H1 (cell line): Measurements from ENCODE around the gene UNC13D. TPM values are rescaled to one million over a fixed set of nuclear protein-coding genes. Genes with fewer than 3 reads are reported as not detected.

Experiments used
- CTCF ChIA-PET: fragments of 300-600 bp; sonication (Branson Sonifier 250); formaldehyde crosslinking; loops from one replicate; lab custom pipeline; 2021; ENCODE audit not compliant: partially characterized antibody; lab: Charles Lee
- POLR2A ChIA-PET: fragments of 300-600 bp; sonication (Branson Sonifier 250); formaldehyde crosslinking; loops from one replicate; lab custom pipeline; 2021; ENCODE audit warnings: inconsistent platforms; ENCODE audit not compliant: partially characterized antibody; lab: Charles Lee
- DNase-seq, 2 experiments: peaks; one replicate each; pipeline versions ENCODE4 v3.0.0 to v3.0.0-alpha.2; 2010 to 2022; ENCODE audit warnings: low spot score in 2 of 2, low read depth in 1 of 2, mixed read lengths in 1 of 2
- FAIRE-seq: peaks from 2 replicates; lab custom pipeline; 2011; peaks lifted over from hg19 to GRCh38; lab: Jason Lieb, UNC
- H2AFZ ChIP-seq: 2 replicates; pipeline ENCODE4 v1.8.1; 2012; ENCODE audit warnings: low read length, inconsistent platforms
- H2AK5ac ChIP-seq: 2 replicates; pipeline ENCODE4 v1.6.1; 2013; ENCODE audit warnings: low read depth, low read length
- H2BK120ac ChIP-seq: replicated peaks from 2 replicates; pipeline ENCODE3; 2013; ENCODE audit warnings: low read depth, low read length, inconsistent platforms
- H2BK12ac ChIP-seq: 2 replicates; pipeline ENCODE4 v1.6.1; 2013; ENCODE audit warnings: low read depth, low read length
- H2BK15ac ChIP-seq: 2 replicates; pipeline ENCODE4 v1.6.1; 2013; ENCODE audit warnings: low read length
- H2BK20ac ChIP-seq: 2 replicates; pipeline ENCODE4 v1.6.1; 2013; ENCODE audit warnings: low read length
- H2BK5ac ChIP-seq: 2 replicates; pipeline ENCODE4 v1.6.1; 2013; ENCODE audit warnings: low read depth, low read length
- H3K14ac ChIP-seq: 2 replicates; pipeline ENCODE4 v1.6.1; 2013; ENCODE audit warnings: inconsistent platforms; ENCODE audit not compliant: insufficient read length
- H3K18ac ChIP-seq: 2 replicates; pipeline ENCODE4 v1.6.1; 2013; ENCODE audit warnings: low read length; ENCODE audit errors: extremely low read depth
- H3K23ac ChIP-seq: 2 replicates; pipeline ENCODE4 v1.6.1; 2013; ENCODE audit warnings: inconsistent platforms; ENCODE audit not compliant: insufficient read length
- H3K23me2 ChIP-seq: 2 replicates; pipeline ENCODE4 v1.6.1; 2013; ENCODE audit warnings: low read depth, low read length
- H3K27ac ChIP-seq: 2 replicates; pipeline ENCODE4 v1.6.1; 2011; ENCODE audit warnings: low read depth, low read length, inconsistent platforms
- H3K27me3 ChIP-seq, 4 experiments: replicated peaks in 1 of 4; 1 replicate in 1 of 4; 2 replicates in 3 of 4; pipeline versions ENCODE4 v1.6.1 to v1.8.1; 2011 to 2013; ENCODE audit warnings: low read length in 3 of 4, mild to moderate bottlenecking in 3 of 4, inconsistent platforms in 2 of 4, mixed read lengths in 2 of 4, moderate library complexity in 1 of 4; ENCODE audit not compliant: control insufficient read depth in 3 of 4, insufficient read depth in 3 of 4; ENCODE audit errors: extremely low read depth in 1 of 4
- H3K36me3 ChIP-seq, 4 experiments: 2 replicates each; pipeline versions ENCODE4 v1.6.1 to v1.8.1; 2011 to 2013; ENCODE audit warnings: mild to moderate bottlenecking in 4 of 4, low read length in 3 of 4, moderate library complexity in 2 of 4, control low read depth in 1 of 4, inconsistent platforms in 1 of 4; ENCODE audit not compliant: insufficient read depth in 4 of 4, control insufficient read depth in 2 of 4
- H3K4ac ChIP-seq: replicated peaks from 2 replicates; pipeline ENCODE3; 2013; ENCODE audit warnings: low read length, low read depth, mixed read lengths, inconsistent platforms; ENCODE audit not compliant: insufficient read length
- H3K4me1 ChIP-seq, 4 experiments: replicated peaks in 1 of 4; 1 replicate in 1 of 4; 2 replicates in 3 of 4; pipeline versions ENCODE4 v1.6.1 to v1.8.1; 2011 to 2013; ENCODE audit warnings: low read length in 3 of 4, inconsistent platforms in 2 of 4, mixed read lengths in 1 of 4; ENCODE audit not compliant: insufficient read depth in 4 of 4, control insufficient read depth in 3 of 4
- H3K4me2 ChIP-seq, 2 experiments: 2 replicates each; pipeline versions ENCODE4 v1.6.1 to v1.8.1; 2011 to 2013; ENCODE audit warnings: low read depth in 2 of 2, low read length in 2 of 2, control low read depth in 1 of 2, inconsistent platforms in 1 of 2, mild to moderate bottlenecking in 1 of 2; ENCODE audit not compliant: insufficient read depth in 1 of 2
- H3K4me3 ChIP-seq, 4 experiments: fragments of 200-600, 300-600 bp in 1 of 4; sonication (generic), shearing (Covaris generic), sonication (Bioruptor Twin) in 1 of 4; 2 replicates each; pipeline versions ENCODE4 v1.5.1 to v1.8.1; 2011 to 2016; ENCODE audit warnings: low read length in 4 of 4, low read depth in 3 of 4, control low read depth in 2 of 4, inconsistent platforms in 2 of 4, mild to moderate bottlenecking in 2 of 4, mixed read lengths in 1 of 4, moderate library complexity in 1 of 4; ENCODE audit not compliant: insufficient read depth in 2 of 4; ENCODE audit errors: extremely low read depth in 1 of 4
- H3K56ac ChIP-seq: replicated peaks from 2 replicates; pipeline ENCODE3; 2013; ENCODE audit warnings: low read depth, mild to moderate bottlenecking, mixed read lengths, low read length, inconsistent platforms; ENCODE audit not compliant: insufficient read length
- H3K79me1 ChIP-seq: 2 replicates; pipeline ENCODE4 v1.6.1; 2013; ENCODE audit warnings: low read depth, low read length, control low read depth
- H3K79me2 ChIP-seq, 2 experiments: 2 replicates each; pipeline versions ENCODE4 v1.6.1 to v1.8.1; 2012 to 2013; ENCODE audit warnings: low read length in 2 of 2, mild to moderate bottlenecking in 2 of 2, inconsistent platforms in 1 of 2; ENCODE audit not compliant: insufficient read depth in 2 of 2, control insufficient read depth in 1 of 2
- H3K9ac ChIP-seq, 4 experiments: replicated peaks in 1 of 4; 1 replicate in 1 of 4; 2 replicates in 3 of 4; pipeline versions ENCODE4 v1.6.1 to v1.8.1; 2011 to 2013; ENCODE audit warnings: low read depth in 3 of 4, low read length in 3 of 4, control low read depth in 2 of 4, mild to moderate bottlenecking in 2 of 4, moderate library complexity in 2 of 4, inconsistent platforms in 1 of 4; ENCODE audit errors: extremely low read depth in 1 of 4
- H3K9me3 ChIP-seq, 2 experiments: 2 replicates each; pipeline versions ENCODE4 v1.6.1 to v1.8.1; 2012 to 2013; ENCODE audit warnings: mild to moderate bottlenecking in 2 of 2, moderate library complexity in 2 of 2, control low read depth in 1 of 2, inconsistent platforms in 1 of 2, low read depth in 1 of 2, low read length in 1 of 2, mixed read lengths in 1 of 2; ENCODE audit not compliant: insufficient read depth in 2 of 2
- H4K20me1 ChIP-seq, 2 experiments: replicated peaks in 1 of 2; 2 replicates each; pipeline versions ENCODE3 to v1.8.1; 2011 to 2013; ENCODE audit warnings: inconsistent platforms in 2 of 2, low read length in 2 of 2, mild to moderate bottlenecking in 1 of 2; ENCODE audit not compliant: insufficient read depth in 2 of 2, control insufficient read depth in 1 of 2
- H4K5ac ChIP-seq: 2 replicates; pipeline ENCODE4 v1.6.1; 2013; ENCODE audit warnings: low read length, low read depth, mixed read lengths, inconsistent platforms; ENCODE audit not compliant: insufficient read length
- H4K8ac ChIP-seq: 2 replicates; pipeline ENCODE4 v1.8.0; 2013; ENCODE audit warnings: mild to moderate bottlenecking, moderate library complexity, low read length, inconsistent platforms; ENCODE audit not compliant: insufficient read depth; ENCODE audit errors: extremely low read depth
- H4K91ac ChIP-seq: replicated peaks from 2 replicates; pipeline ENCODE3; 2013; ENCODE audit warnings: low read length, mixed read lengths, inconsistent platforms; ENCODE audit not compliant: insufficient read length
- BCL11A ChIP-seq, 2 experiments: IDR thresholded peaks; one replicate each; pipeline ENCODE4 v1.6.1; 2011; ENCODE audit warnings: low read depth in 2 of 2, low read length in 2 of 2, mild to moderate bottlenecking in 2 of 2
- EGR1 ChIP-seq: IDR thresholded peaks from 2 replicates; pipeline ENCODE4 v1.6.1; 2011; ENCODE audit warnings: low read depth, low read length, borderline replicate concordance
- FOSL1 ChIP-seq: IDR thresholded peaks from 2 replicates; pipeline ENCODE4 v1.6.1; 2011; ENCODE audit warnings: mild to moderate bottlenecking, low read depth, low read length, moderate library complexity; ENCODE audit not compliant: insufficient read depth
- WGBS, 2 experiments: shearing (Covaris generic) in 1 of 2; methylation state at CpG; one replicate each; pipeline versions ENCODE4 v1.1.6 to v1.1.7; 2013 to 2015; ENCODE audit warnings: low lambda C conversion rate in 2 of 2, mixed read lengths in 2 of 2, inconsistent platforms in 1 of 2, low coverage in 1 of 2, missing lambda C conversion rate in 1 of 2; ENCODE audit not compliant: insufficient replicate concordance in 2 of 2, insufficient coverage in 1 of 2, insufficient read length in 1 of 2; ENCODE audit errors: extremely low coverage in 1 of 2, missing lambda C conversion rate in 1 of 2; 5-methylcytosine and 5-hydroxymethylcytosine counted together
- polyA plus RNA-seq, 7 experiments: library from polyadenylated mRNA; depleted of rRNA in 3 of 7; stranded (reverse) in 5 of 7; unstranded in 2 of 7; fragments of >200 nt in 5 of 7; fragments of 200-250 nt in 2 of 7; gene quantifications; 1 replicate in 5 of 7; 2 replicates in 1 of 7; 4 replicates in 1 of 7; pipeline versions ENCODE4 v1.2.1 to v1.2.3, GENCODE V29; 2011 to 2013; ENCODE audit warnings: missing spikeins in 2 of 7, mixed read lengths in 2 of 7
- total RNA-seq: library from RNA; stranded (reverse); fragmentation: NEBNext Ultra II Directional; extraction: Animal tissue kit (Norgen Biotek cat#: 25700); gene quantifications from 2 replicates; pipeline ENCODE4 v1.2.1, GENCODE V29; 2021

The UNC13D gene
- total and polyA plus RNA-seq, 2 of the 8 experiments (the other 6 are each of a cell fraction or from before 2014, with no cell fraction given), result 3.6 to 8.4 TPM

DNA sequence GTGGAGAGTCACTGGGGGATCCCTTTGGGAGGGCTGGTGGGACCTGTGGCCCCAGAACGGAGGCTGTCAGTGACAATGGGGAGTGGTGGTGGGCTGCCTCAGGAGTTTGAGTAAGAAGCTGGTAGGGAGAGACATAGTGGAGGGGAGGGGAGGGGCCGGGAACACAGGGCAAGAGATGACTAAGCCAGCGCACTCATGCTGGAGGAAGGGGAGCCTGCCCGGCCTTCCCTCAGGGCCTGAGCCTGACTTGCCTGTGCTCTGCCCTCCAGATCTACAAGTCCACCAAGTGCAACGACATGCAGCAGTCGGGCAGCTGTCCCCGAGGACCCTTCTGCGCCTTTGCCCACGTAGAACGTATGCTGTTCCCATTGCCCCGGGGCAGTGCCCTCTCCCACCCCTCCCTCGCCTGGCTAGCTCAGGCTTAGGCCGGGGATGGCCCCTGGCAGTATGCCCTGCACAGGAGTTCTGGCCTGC is 29.3 kb downstream of the UNC13D start:
- Histone ChIP-seq H3K23ac (no peak overlapping the region), H3K4me3 (no peak overlapping the region), H2BK5ac (no peak overlapping the region), H3K4ac (no peak overlapping the region), H4K8ac (no peak overlapping the region; the same call in 1 of the 2 replicates), H3K56ac (no peak overlapping the region), H3K79me2 (no peaks in the 10 kb centered on the region), H2BK12ac (no peak overlapping the region), H3K9me3 (no peaks in the 10 kb centered on the region), H3K9ac (no peak overlapping the region), H4K5ac (no peak overlapping the region), H3K4me1 (no peaks in the 10 kb centered on the region), H2BK120ac (no peak overlapping the region), H3K27me3 (no peaks in the 10 kb centered on the region), H4K20me1 (peaks cover 0 to 10% of the 10 kb centered on the region in 2 experiments), H3K14ac (no peak overlapping the region), H2BK20ac (no peak overlapping the region), H3K27ac (no peak overlapping the region), H2AK5ac (no peak overlapping the region), H2AFZ (no peak overlapping the region), H3K18ac (no peak overlapping the region), H3K23me2 (no peaks in the 10 kb centered on the region), H3K4me2 (no peak overlapping the region), H3K36me3 (peaks cover 20 to 66% (median 63%) of the 10 kb centered on the region in 4 experiments; a peak in 7 of 8 replicates), H3K79me1 (no peaks in the 10 kb centered on the region), H2BK15ac (no peak overlapping the region), H4K91ac (no peak overlapping the region)
- FAIRE-seq, result no peak
- ChIA-PET CTCF (interaction anchor here (1.0 to 9.6 kb wide), 3 partner anchors 12 to 32 kb away, joined by 3 to 104 read pairs (median 5); no protein-coding TSS in a partner anchor), POLR2A (interaction anchor here (0.6 to 1.9 kb wide), 4 partner anchors 9 to 35 kb away, joined by 3 to 8 read pairs (median 6); no protein-coding TSS in a partner anchor)
- DNase-seq, result no peak
- TF ChIP-seq EGR1, result no peak
- TF ChIP-seq FOSL1, result no peak
- no peak for TF ChIP-seq BCL11A (IDR thresholded peaks at IDR 0.05; ENCODE audit: low read depth in 2 of 2, low read length in 2 of 2)
- 91% methylated on average over 13 of the region's 13 CpGs; no CpG with 5 or more reads in 1 of the 2 experiments for WGBS, 2 experiments
